ENCODE measurements around the gene GRAMD2A.
"Not testable (repeated sequence)": the region's sequence is repeated elsewhere in the genome, so short reads cannot be mapped to it uniquely, and the experiment has no call there.

GRAMD2A gene

GRCh38 chr15:72183781-72184164 is 13.8 kb downstream of the GRAMD2A start:
- no peak for FAIRE-seq

GRCh38 chr15:72182673-72183072 is 14.9 kb downstream of the GRAMD2A start:
- no peak for FAIRE-seq

- no peak for FAIRE-seq
These were observed 15.3 kb downstream of the GRAMD2A start for GRCh38 chr15:72182244-72182643.

GRCh38 chr15:72180761-72181324 is 16.7 kb downstream of the GRAMD2A start:
- FAIRE-seq = no peak

- FAIRE-seq = no peak
These were observed 17.5 kb downstream of the GRAMD2A start for GRCh38 chr15:72179950-72180581.

- FAIRE-seq = no peak
These were observed 18.5 kb downstream of the GRAMD2A start for GRCh38 chr15:72178976-72179585.

- FAIRE-seq = no peak
These were observed 20.8 kb downstream of the GRAMD2A start for GRCh38 chr15:72176743-72177142.

- FAIRE-seq = no peak
These were observed 21.4 kb downstream of the GRAMD2A start for GRCh38 chr15:72176159-72176558.

GRCh38 chr15:72175186-72176044 is 22.2 kb downstream of the GRAMD2A start:
- no peak for FAIRE-seq

- no peak for FAIRE-seq
These were observed 22.9 kb downstream of the GRAMD2A start for GRCh38 chr15:72174551-72175165.

GRCh38 chr15:72173864-72174550 is 23.6 kb downstream of the GRAMD2A start:
- FAIRE-seq = no peak

GRCh38 chr15:72173401-72173800 is 24.2 kb downstream of the GRAMD2A start:
- no peak for FAIRE-seq

- no peak for FAIRE-seq
These were observed 24.8 kb downstream of the GRAMD2A start for GRCh38 chr15:72172796-72173195.

- FAIRE-seq = not testable (repeated sequence)
These were observed 25.6 kb downstream of the GRAMD2A start for GRCh38 chr15:72171978-72172377.

GRCh38 chr15:72170691-72171090 is 26.9 kb downstream of the GRAMD2A start:
- FAIRE-seq = no peak

- FAIRE-seq = no peak
These were observed 27.5 kb downstream of the GRAMD2A start for GRCh38 chr15:72169921-72170611.

GRCh38 chr15:72169236-72169920 is 28.2 kb downstream of the GRAMD2A start:
- FAIRE-seq = no peak

GRCh38 chr15:72168808-72169190 is 28.8 kb downstream of the GRAMD2A start:
- no peak for FAIRE-seq

GRCh38 chr15:72168131-72168807 is 29.3 kb downstream of the GRAMD2A start:
- no peak for FAIRE-seq

GRCh38 chr15:72167445-72167844 is 30.1 kb downstream of the GRAMD2A start:
- no peak for FAIRE-seq
